ENCODE results near the gene ZNF70. TPM values are rescaled to one million over a fixed set of nuclear protein-coding genes. Genes with fewer than 3 reads are reported as not detected.

Gene ZNF70
- total and polyA plus RNA-seq, 12 donors, result 1.2 to 4.2 (median 3.6) TPM

- intact Hi-C loops (cut with DNase I), result no loop called here
- no peak for DNase-seq
- Histone ChIP-seq H3K9me3 (no peaks in the 10 kb centered on the region), H3K4me1 (peaks cover 0 to 5% (median 4%) of the 10 kb centered on the region in 9 donors), H3K27ac (no peak overlapping the region), H3K4me3 (no peak overlapping the region), H3K36me3 (no peaks in the 10 kb centered on the region), H3K27me3 (no peaks in the 10 kb centered on the region)
- no peak for ATAC-seq
- WGBS, 2 donors, result 77 to 80% methylated on average over 4 of the region's 4 CpGs
- TF ChIP-seq CTCF (IDR thresholded peaks at IDR 0.05), result no peak
Observed at GRCh38 chr22:23722160-23722559, 28.8 kb downstream of the ZNF70 start.

GRCh38 chr22:23720855-23721254, 30.1 kb downstream of the ZNF70 start:
- WGBS, 2 donors, result 58 to 66% methylated on average over 6 of the region's 6 CpGs
- DNase-seq (no peak), ATAC-seq (no peak)
- TF ChIP-seq CTCF (IDR thresholded peaks at IDR 0.05), result no peak
- no peak overlapping the region for H3K27ac ChIP-seq
- H3K36me3 ChIP-seq, result no peaks in the 10 kb centered on the region
- H3K4me3 ChIP-seq, result no peak overlapping the region
- no peaks in the 10 kb centered on the region for H3K27me3 ChIP-seq
- no peaks in the 10 kb centered on the region for H3K9me3 ChIP-seq
- H3K4me1 ChIP-seq, result peaks cover 0 to 16% (median 12%) of the 10 kb centered on the region in 9 donors
- intact Hi-C loops (cut with DNase I), result no loop called here

- intact Hi-C loops (cut with DNase I), result no loop called here
- TF ChIP-seq CTCF (IDR thresholded peaks at IDR 0.05), result no peak
- Histone ChIP-seq H3K27ac (no peak overlapping the region), H3K9me3 (no peaks in the 10 kb centered on the region), H3K4me3 (no peak overlapping the region), H3K27me3 (no peaks in the 10 kb centered on the region), H3K36me3 (peaks cover 0 to 15% (median 0%) of the 10 kb centered on the region in 9 donors), H3K4me1 (peaks cover 0 to 22% (median 13%) of the 10 kb centered on the region in 9 donors)
- 90 to 91% methylated on average over 17 of the region's 17 CpGs for WGBS, 2 donors
- ATAC-seq (no peak), DNase-seq (no peak)
Observed at GRCh38 chr22:23718371-23719165, 32.3 kb downstream of the ZNF70 start.

- Histone ChIP-seq H3K36me3 (peaks cover 0 to 30% (median 6%) of the 10 kb centered on the region in 9 donors), H3K27ac (peak overlapping the region; percentile 23 to 84 (median 68)), H3K4me3 (peak overlapping the region; percentile 54 to 91 (median 78)), H3K9me3 (no peaks in the 10 kb centered on the region), H3K27me3 (no peaks in the 10 kb centered on the region), H3K4me1 (peaks cover 0 to 22% (median 13%) of the 10 kb centered on the region in 9 donors)
- intact Hi-C loops (cut with DNase I), result loop anchor here in 1 of 10 donors (2.0 kb wide), 1 partner anchor 34 kb away; the partner anchor contains the start of gene ZNF70
- peak in 1 of 9 donors; percentile 5 for TF ChIP-seq CTCF (IDR thresholded peaks at IDR 0.05)
- ATAC-seq (peak; percentile 93 to 98 (median 97)), DNase-seq (peak; percentile 85 to 90)
- WGBS, 2 donors, result 5% methylated on average over 84 of the region's 84 CpGs
Observed at GRCh38 chr22:23716811-23717801, 33.8 kb downstream of the ZNF70 start.

All from heart right ventricle (tissue), 16 donors.